ENCODE results near the gene PLS1. TPM values are rescaled to one million over a fixed set of nuclear protein-coding genes. Genes with fewer than 3 reads are reported as not detected.
A peak's percentile ranks its signal among the peaks of the same experiment; 100 is the strongest.

The PLS1 gene
- total and polyA plus RNA-seq, 8 donors: 11.4 to 40.4 (median 17.4) TPM

- Histone ChIP-seq H3K27ac (no peak overlapping the region), H3K27me3 (no peaks in the 10 kb centered on the region), H3K36me3 (no peaks in the 10 kb centered on the region), H3K4me1 (no peaks in the 10 kb centered on the region), H3K9me3 (no peaks in the 10 kb centered on the region), H3K4me3 (no peak overlapping the region)
- TF ChIP-seq, protein P1, sequence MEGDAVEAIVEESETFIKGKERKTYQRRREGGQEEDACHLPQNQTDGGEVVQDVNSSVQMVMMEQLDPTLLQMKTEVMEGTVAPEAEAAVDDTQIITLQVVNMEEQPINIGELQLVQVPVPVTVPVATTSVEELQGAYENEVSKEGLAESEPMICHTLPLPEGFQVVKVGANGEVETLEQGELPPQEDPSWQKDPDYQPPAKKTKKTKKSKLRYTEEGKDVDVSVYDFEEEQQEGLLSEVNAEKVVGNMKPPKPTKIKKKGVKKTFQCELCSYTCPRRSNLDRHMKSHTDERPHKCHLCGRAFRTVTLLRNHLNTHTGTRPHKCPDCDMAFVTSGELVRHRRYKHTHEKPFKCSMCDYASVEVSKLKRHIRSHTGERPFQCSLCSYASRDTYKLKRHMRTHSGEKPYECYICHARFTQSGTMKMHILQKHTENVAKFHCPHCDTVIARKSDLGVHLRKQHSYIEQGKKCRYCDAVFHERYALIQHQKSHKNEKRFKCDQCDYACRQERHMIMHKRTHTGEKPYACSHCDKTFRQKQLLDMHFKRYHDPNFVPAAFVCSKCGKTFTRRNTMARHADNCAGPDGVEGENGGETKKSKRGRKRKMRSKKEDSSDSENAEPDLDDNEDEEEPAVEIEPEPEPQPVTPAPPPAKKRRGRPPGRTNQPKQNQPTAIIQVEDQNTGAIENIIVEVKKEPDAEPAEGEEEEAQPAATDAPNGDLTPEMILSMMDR (IDR thresholded peaks at IDR 0.05): no peak
- intact Hi-C loops (cut with DNase I): no loop called here
- ATAC-seq (no peak), DNase-seq (no peak)
Observed at GRCh38 chr3:142626971-142627370, 30.8 kb downstream of the PLS1 start.

GRCh38 chr3:142628801-142629200 is 32.6 kb downstream of the PLS1 start:
- Histone ChIP-seq H3K4me1 (no peaks in the 10 kb centered on the region), H3K4me3 (no peak overlapping the region), H3K9me3 (no peaks in the 10 kb centered on the region), H3K27ac (no peak overlapping the region), H3K36me3 (no peaks in the 10 kb centered on the region), H3K27me3 (no peaks in the 10 kb centered on the region)
- intact Hi-C loops (cut with DNase I): no loop called here
- TF ChIP-seq, protein P1 (IDR thresholded peaks at IDR 0.05): no peak
- ATAC-seq: peak; percentile 26
- DNase-seq: no peak

DNA sequence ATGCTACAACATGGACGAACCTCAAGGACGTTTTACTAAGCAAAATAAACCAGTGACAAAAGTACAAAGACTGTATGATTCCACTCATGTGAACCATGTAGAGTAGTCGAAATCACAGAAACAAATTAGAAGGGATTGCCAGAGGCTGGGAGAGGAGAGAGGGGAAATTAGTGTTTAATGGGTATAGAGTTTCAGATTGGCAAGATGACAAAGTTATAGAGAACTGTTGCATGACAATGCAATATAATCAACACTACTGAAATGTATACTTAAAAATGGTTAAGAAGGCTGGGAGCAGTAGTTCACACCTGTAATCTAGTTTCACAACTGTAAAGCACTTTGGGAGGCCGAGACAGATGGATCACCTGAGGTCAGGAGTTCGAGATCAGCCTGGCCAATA is 36.9 kb downstream of the PLS1 start:
- no peak overlapping the region for H3K27ac ChIP-seq
- H3K27me3 ChIP-seq: no peaks in the 10 kb centered on the region
- H3K36me3 ChIP-seq: no peaks in the 10 kb centered on the region
- no peaks in the 10 kb centered on the region for H3K9me3 ChIP-seq
- no peaks in the 10 kb centered on the region for H3K4me1 ChIP-seq
- no peak overlapping the region for H3K4me3 ChIP-seq
- no peak for ATAC-seq
- no peak for DNase-seq
- intact Hi-C loops (cut with DNase I): no loop called here
- TF ChIP-seq, protein P1 (IDR thresholded peaks at IDR 0.05): no peak

GRCh38 chr3:142636050-142636449 is 39.9 kb downstream of the PLS1 start:
- Histone ChIP-seq H3K36me3 (no peaks in the 10 kb centered on the region), H3K9me3 (no peaks in the 10 kb centered on the region), H3K27ac (no peak overlapping the region), H3K27me3 (no peaks in the 10 kb centered on the region), H3K4me3 (no peak overlapping the region), H3K4me1 (no peaks in the 10 kb centered on the region)
- ATAC-seq (no peak), DNase-seq (no peak)
- intact Hi-C loops (cut with DNase I): no loop called here
- TF ChIP-seq, protein P1 (IDR thresholded peaks at IDR 0.05): no peak

GRCh38 chr3:142636664-142637063 is 40.5 kb downstream of the PLS1 start:
- H3K27ac ChIP-seq: no peak overlapping the region
- ATAC-seq: no peak
- no peak overlapping the region for H3K4me3 ChIP-seq
- intact Hi-C loops (cut with DNase I): no loop called here
- no peaks in the 10 kb centered on the region for H3K27me3 ChIP-seq
- DNase-seq: no peak
- H3K9me3 ChIP-seq: no peaks in the 10 kb centered on the region
- TF ChIP-seq, protein P1 (IDR thresholded peaks at IDR 0.05): no peak
- no peaks in the 10 kb centered on the region for H3K4me1 ChIP-seq
- H3K36me3 ChIP-seq: no peaks in the 10 kb centered on the region
